Measurements from ENCODE around the gene SHC1.

GRCh38 chr1:154978360-154978759 lies 7.8 kb upstream of the SHC1 start:
- no peak for TF ChIP-seq CTCF (IDR thresholded peaks at IDR 0.05)
- no peak for TF ChIP-seq POLR2A (IDR thresholded peaks at IDR 0.05)

All from thyroid gland (tissue), 4 donors.